Transverse colon (tissue), 3 donors: Measurements from ENCODE around the gene GALNT2.

Experiments
- CTCF ChIP-seq, 5 experiments: fragments of 200-600 bp in 3 of 5; fragments of 450-650 bp in 2 of 5; sonication (generic) in 3 of 5; IDR thresholded peaks; 1 replicate in 2 of 5; 2 replicates in 3 of 5; pipeline ENCODE4 v1.5.1; 2016 to 2017; ENCODE audit warnings: antibody characterized with exemption in 5 of 5, inconsistent platforms in 3 of 5, mild to moderate bottlenecking in 2 of 5, moderate library complexity in 1 of 5
- EP300 ChIP-seq: sonication (generic); formaldehyde crosslinking; IDR thresholded peaks from one replicate; pipeline ENCODE4 v1.6.1; 2017; ENCODE audit warnings: antibody characterized with exemption, low read depth
- POLR2A ChIP-seq: fragments of 450-650 bp; IDR thresholded peaks from one replicate; pipeline ENCODE4 v1.6.1; 2016; ENCODE audit warnings: antibody characterized with exemption, mild to moderate bottlenecking, moderate library complexity

GRCh38 chr1:230228236-230228897, 161.3 kb downstream of the GALNT2 start:
- TF ChIP-seq CTCF (IDR thresholded peaks at IDR 0.05) (no peak), POLR2A (no peak), EP300 (no peak)
